Activated CD4-positive, alpha-beta T cell treated with anti-CD3 and anti-CD28 coated beads, Interleukin-10, Interleukin-2, amounts not matched to agents 100 ng/mL and 50 ng/mL, durations not matched to agents 16 hours and 8 hours (primary cell): ENCODE results near the gene YEATS2.
"Not testable (repeated sequence)": the region's sequence is repeated elsewhere in the genome, so short reads cannot be mapped to it uniquely, and the experiment has no call there.

Experiments
- DNase-seq: peaks from one replicate; pipeline ENCODE4 v3.0.0-alpha.2; 2020

The YEATS2 gene

DNA sequence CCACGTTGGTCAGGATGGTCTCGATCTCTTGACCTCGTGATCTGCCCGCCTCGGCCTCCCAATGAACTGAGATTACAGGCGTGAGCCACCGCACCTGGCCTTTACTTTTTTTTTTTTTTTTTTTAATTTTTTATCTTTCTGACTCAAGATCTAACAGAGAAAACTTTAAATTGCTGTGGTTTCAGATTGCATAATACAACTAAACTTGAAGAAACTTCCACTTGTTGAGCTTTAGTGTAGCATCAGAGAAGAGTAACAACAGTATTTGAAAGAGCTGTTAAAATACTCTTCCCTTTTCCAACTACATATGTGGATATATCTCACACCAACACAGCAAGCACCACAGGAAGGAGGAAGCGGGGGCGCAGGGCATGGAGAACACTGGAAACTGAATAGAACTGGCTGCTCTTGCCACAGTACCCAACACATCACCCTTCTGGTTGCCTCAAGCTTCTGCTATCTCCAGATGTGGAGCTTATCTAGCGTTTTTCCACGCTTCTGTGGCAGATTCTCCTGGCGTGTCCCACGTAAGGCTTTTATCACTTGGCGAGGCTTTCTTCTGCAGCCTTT is 82.4 kb downstream of the YEATS2 start:
- no peak for DNase-seq

- no peak for DNase-seq
These were observed 83.6 kb downstream of the YEATS2 start for GRCh38 chr3:183781246-183781645.

- DNase-seq: no peak
These were observed 85.1 kb downstream of the YEATS2 start for GRCh38 chr3:183782576-183783276.

- not testable (repeated sequence) for DNase-seq
These were observed 86.9 kb downstream of the YEATS2 start for GRCh38 chr3:183784503-183784902.

DNA sequence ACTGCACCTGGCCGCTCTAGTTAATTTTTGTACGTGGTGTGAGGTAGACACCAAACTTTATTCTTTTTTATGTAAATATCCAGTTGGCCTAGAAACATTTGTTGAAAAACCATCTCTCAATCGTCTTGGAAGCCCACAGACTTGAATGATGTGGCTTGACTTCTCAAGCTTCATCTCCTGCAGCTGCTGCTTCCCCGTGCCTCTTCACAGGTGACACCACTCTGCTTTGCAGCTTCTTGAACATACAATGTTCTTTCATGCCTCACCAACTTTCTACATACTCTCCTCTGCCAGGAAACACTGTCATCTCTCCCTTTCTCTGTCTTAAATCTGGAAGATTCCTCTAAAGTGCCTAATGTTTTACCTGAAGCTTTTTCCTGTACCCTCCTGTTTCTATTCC is 92.2 kb downstream of the YEATS2 start:
- DNase-seq: no peak

GRCh38 chr3:183790700-183791099 is 93.1 kb downstream of the YEATS2 start:
- no peak for DNase-seq

- DNase-seq: no peak
These were observed 95.4 kb downstream of the YEATS2 start for GRCh38 chr3:183792976-183793375.

DNA sequence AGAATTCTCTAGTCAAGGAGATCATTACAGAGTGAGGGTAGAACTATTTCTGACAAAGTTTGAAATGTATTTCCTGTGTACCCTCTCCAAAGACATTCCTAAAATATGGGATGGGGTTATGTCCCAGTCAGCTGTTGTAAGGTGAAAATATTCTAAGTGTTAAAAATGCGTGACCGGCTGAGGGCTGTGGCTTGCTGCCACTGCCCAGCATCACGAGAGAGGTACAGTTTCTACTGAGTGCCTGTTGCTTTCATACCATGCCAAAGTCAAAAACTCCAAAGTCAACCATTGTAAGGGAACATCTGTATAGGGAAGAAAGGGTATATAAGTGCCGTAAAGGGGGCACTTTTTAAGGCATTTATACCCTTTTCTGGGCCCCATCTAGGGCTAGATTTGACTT is 96.9 kb downstream of the YEATS2 start:
- no peak for DNase-seq

DNA sequence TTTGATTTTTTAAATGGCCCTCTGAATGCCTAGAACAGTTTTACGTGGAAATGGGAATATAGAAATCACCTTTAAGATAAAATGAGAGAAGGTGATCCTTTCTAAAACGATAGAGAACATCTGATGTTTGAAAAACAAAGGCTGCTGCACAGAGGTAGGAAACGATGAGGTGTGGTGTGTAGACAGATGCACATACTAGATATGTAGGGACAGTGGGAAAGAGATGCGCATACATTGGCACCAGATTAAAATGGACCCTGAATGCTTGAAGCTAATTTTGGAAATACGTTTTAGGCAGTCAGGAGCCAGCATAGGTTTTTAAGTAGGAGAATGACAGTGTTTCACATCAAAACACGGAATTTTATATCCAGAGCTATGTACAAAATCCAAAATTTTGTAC is 98.8 kb downstream of the YEATS2 start:
- no peak for DNase-seq

- DNase-seq: no peak
These were observed 100.4 kb downstream of the YEATS2 start for GRCh38 chr3:183797996-183798395.

- no peak for DNase-seq
These were observed 101.9 kb downstream of the YEATS2 start for GRCh38 chr3:183799461-183799860.

- no peak for DNase-seq
These were observed 102.8 kb downstream of the YEATS2 start for GRCh38 chr3:183800243-183800863.

DNA sequence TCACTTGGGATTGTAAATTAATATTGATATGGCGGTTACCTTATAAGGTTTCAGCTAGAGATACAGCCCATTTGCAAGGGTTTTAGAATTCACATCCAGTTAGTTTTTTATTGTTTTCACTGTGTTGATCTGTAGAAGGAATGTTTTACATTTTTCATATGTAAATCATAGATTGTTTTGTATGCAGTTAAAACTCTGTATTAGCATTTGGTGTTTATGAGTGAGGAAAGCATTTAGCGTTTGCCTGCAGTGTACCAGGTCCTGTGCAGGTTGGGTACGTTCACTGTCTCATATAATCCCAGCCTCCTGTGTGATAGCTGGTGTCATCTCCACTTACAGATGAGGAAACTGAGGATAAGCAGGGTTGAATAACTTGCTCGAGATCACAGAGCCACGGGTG is 104.0 kb downstream of the YEATS2 start:
- no peak for DNase-seq

DNA sequence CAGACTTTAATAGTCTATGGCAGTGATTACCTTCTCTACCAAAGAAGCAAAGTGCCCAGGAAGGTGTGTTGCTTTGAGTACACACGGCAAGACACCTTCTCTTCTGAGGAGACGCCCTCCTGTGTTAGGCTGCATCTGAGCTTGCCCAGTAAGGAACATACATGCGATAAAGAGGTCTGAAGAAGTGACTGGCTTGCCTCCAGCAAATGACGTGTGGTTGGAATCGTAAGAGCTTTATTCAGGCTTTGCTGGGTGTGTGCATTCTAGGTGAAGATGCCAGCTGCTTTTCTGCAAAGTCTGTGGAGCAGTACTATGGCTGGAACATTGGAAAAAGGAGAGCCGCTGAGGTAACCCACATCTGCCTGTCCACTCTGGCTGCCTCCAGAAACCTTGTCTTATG is 105.4 kb downstream of the YEATS2 start:
- DNase-seq: no peak

- no peak for DNase-seq
These were observed 109.7 kb downstream of the YEATS2 start for GRCh38 chr3:183807209-183807728.

- DNase-seq: no peak
These were observed 110.3 kb downstream of the YEATS2 start for GRCh38 chr3:183807881-183808280.

DNA sequence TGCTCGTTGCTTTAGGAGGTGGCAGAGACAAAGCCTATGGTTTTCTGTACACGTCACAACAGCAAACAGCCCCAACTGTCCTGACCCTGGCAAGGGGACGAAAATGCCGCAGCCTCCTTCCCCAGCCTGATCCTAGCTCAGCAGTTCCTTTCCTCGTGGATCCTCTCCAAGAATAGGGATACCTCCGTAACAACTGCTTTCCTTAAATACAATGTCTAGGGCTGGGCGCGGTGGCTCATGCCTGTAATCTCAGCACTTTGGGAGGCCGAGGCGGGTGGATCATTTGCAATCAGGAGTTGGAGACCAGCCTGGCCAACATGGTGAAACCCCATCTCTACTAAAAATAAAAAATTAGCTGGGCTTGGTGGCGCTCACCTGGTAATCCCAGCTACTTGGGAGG is 110.8 kb downstream of the YEATS2 start:
- DNase-seq: no peak

DNA sequence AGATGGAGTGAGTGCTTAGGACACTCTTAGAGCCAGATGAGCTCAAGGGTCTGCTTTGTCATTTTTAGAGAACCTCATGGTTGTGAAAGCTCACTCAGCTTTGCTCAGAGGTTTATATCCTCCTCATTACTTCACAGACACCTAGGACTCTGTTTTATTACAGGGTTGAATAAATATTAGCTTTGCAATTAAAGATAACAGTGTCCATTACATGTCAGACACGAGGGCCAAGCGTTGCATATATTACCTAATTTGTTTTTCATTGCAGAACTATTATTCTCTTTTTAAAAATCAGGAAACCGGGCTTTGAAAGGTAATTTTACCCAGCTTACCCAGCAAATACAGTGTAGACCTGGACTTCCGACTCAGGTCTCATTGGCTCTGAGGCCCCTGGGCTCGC is 111.7 kb downstream of the YEATS2 start:
- DNase-seq: no peak

- DNase-seq: no peak
These were observed 113.3 kb downstream of the YEATS2 start for GRCh38 chr3:183810643-183811594.

GRCh38 chr3:183811638-183812037 is 114.0 kb downstream of the YEATS2 start:
- no peak for DNase-seq

DNA sequence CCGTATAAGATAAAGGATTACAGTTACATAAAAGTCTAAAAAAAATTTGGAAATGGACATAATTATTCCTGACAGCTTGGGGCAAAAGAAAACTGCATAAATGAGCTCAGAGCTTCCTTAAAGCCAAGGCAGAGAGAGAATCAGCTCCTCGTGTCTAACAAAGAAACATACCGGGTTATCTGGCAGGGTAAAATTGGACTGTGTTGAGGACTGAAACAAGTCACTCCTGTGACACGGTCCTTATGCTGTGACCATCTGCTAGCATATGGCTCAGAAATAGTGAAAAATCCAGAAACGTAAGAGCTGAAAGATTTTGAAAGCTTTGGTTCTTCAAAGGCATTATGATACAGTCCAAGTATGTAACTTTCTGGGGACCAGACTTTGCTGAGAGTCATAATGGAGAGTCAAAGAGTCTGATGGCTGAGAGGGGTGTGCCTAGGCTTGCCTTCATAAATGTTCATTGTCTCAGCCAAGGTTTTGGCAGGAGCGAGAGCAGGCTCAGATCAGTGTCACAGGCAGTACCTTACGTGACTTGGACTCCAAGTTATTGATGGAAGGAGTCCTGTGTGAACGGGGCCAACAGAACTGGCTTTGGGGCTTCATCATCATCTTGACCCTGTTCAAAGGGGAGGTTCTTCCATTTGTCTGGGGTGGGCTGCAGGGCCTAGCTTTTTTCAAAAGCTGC is 115.3 kb downstream of the YEATS2 start:
- no peak for DNase-seq

DNA sequence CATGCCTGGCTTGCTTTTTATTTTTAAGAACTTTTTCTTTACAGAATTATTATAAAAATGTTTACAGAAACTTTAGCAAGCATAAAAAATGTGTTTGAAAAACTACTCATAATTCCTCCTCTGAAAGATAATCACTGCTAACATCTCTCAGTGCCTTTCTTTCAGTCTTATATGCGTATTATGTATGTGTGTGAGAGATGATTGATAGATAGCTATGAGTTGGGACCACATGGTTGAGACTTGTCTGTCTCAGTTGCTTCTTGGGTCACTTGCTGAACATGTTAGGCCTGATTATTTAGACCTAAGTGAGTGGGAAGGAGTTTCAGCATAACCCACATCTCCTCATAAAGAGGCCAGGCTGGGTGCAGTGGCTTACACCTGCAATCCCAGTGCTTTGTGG is 116.6 kb downstream of the YEATS2 start:
- no peak for DNase-seq

DNA sequence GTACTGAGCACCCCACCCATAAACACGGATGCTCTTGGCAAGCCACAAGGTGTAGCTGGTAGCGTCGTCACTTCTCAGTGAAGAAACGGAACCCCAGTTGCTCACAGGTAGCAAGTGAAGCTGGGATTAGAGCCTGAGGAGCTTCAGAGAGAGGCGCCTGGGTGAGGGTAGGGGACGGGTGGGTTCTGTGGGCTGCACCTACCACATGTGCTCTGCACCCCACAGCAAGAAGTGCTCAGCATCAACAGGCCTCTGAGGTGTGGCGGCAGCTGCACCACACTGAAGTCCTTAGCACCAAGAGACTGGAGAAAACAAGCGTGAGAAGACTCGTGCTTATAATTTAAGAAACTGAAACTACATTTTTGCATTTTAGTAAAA is 118.0 kb downstream of the YEATS2 start:
- DNase-seq: no peak
